ENCODE measurements around the gene ARSK. TPM values are rescaled to one million over a fixed set of nuclear protein-coding genes. Genes with fewer than 3 reads are reported as not detected.
"Not testable (repeated sequence)": the region's sequence is repeated elsewhere in the genome, so short reads cannot be mapped to it uniquely, and the experiment has no call there.

Gene ARSK
- total and polyA plus RNA-seq, 9 donors: 4.4 to 8.1 (median 5.6) TPM

DNA sequence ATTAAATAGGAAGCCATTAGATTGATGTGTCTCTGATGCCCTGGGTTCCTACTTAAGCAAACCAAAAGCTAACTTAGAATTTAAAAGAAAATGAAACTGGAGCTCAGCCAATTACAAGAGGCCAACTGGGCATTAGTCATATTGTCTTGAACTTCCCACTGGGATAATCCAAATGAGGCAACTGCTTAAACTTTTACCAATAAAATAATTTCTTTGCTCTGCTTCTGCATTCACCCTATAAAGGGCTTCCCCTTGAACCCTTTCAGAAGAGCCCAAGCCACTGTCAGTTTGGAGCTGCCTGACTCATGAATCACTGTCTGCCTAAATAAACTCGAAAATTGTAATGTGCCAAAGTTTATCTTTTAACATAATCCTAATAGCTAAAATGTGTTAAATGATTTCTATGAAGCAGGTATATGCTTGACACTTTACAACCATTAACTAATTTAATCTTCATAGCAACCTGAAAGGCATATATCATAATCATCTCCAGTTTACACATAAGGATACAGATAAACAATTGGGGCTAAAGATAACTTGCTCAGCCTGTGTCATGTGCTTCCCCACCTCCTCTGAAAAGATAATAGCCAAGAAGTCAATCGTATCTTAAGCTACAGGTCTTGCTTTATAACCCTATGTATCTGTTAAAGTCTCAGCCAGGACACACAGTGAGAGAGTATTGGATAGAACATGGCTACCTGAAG lies 76.5 kb downstream of the ARSK start:
- Histone ChIP-seq H3K4me3 (no peak overlapping the region), H3K27ac (no peak overlapping the region), H3K27me3 (no peaks in the 10 kb centered on the region), H3K36me3 (no peaks in the 10 kb centered on the region), H3K4me1 (ENCODE audit: insufficient read depth) (no peaks in the 10 kb centered on the region), H3K9me3 (no peaks in the 10 kb centered on the region)
- no peak for TF ChIP-seq POLR2A (IDR thresholded peaks at IDR 0.05)
- no peak for TF ChIP-seq CTCF (IDR thresholded peaks at IDR 0.05)
- TF ChIP-seq EP300 (IDR thresholded peaks at IDR 0.05): no peak
- intact Hi-C loops (cut with DNase I): no loop called here
- no peak for DNase-seq
- 62 to 67% (median 65%) methylated on average over 2 of the region's 2 CpGs for WGBS, 3 donors

DNA sequence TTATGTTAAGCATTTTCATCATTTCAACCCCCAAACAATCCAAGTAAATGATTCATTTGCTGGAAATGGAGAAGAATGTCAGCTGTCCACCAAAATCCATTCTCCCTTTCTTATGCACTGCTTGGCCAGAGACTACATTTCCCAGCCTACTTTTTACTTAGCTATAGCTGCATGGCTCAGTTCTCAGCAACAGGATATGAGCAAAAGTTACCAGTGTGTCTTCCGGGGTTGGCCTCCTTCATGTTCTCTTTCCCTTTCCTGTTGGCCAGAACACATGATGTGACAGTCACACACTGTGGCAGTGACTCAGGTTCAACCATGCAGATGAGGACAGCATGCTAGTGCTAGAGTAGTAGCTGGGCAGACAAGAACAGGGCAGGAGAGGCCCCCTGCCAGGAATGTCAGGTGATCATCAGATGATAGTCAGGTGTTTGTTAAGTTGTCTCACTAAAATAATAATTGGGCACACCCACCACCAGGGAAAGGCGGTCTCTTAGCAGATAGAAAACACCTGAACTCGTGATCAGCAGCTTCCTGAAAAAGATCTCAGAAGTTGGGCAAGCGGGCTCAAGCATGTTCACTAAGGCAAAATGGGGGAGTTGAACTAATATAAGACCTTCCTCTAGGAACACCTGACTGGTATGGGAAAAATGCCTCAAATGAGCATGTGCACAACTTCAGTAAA lies 77.2 kb downstream of the ARSK start:
- H3K4me3 ChIP-seq: no peak overlapping the region
- H3K4me1 ChIP-seq (ENCODE audit: insufficient read depth): no peaks in the 10 kb centered on the region
- intact Hi-C loops (cut with DNase I): no loop called here
- H3K9me3 ChIP-seq: no peaks in the 10 kb centered on the region
- TF ChIP-seq EP300 (IDR thresholded peaks at IDR 0.05): no peak
- no peak for TF ChIP-seq CTCF (IDR thresholded peaks at IDR 0.05)
- no peak for TF ChIP-seq POLR2A (IDR thresholded peaks at IDR 0.05)
- no peak for DNase-seq
- H3K27me3 ChIP-seq: no peaks in the 10 kb centered on the region
- H3K27ac ChIP-seq: no peak overlapping the region
- H3K36me3 ChIP-seq: no peaks in the 10 kb centered on the region
- WGBS, 3 donors: 85 to 91% (median 87%) methylated on average over 4 of the region's 4 CpGs

DNA sequence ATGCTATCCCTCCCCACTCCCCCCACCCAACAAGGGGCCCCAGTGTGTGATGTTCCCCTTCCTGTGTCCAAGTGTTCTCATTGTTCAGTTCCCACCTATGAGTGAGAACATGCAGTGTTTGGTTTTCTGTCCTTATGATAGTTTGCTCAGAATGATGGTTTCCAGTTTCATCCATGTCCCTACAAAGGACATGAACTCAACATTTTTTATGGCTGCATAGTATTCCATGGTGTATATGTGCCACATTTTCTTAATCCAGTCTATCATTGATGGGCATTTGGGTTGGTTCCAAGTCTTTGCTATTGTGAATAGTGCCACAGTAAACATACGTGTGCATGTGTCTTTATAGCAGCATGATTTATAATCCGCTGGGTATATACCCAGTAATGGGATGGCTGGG lies 78.0 kb downstream of the ARSK start:
- H3K4me3 ChIP-seq; H3K9me3 ChIP-seq; DNase-seq; H3K27me3 ChIP-seq; H3K4me1 ChIP-seq (ENCODE audit: insufficient read depth); intact Hi-C loops (cut with DNase I); H3K36me3 ChIP-seq; H3K27ac ChIP-seq: not testable (repeated sequence)
- 91 to 98% (median 98%) methylated on average over 2 of the region's 2 CpGs for WGBS, 3 donors

GRCh38 chr5:95633671-95634070 lies 78.8 kb downstream of the ARSK start:
- TF ChIP-seq POLR2A (IDR thresholded peaks at IDR 0.05) (no peak), EP300 (IDR thresholded peaks at IDR 0.05) (no peak)
- Histone ChIP-seq H3K4me1 (ENCODE audit: insufficient read depth) (no peaks in the 10 kb centered on the region), H3K27ac (no peak overlapping the region), H3K36me3 (no peaks in the 10 kb centered on the region), H3K9me3 (no peaks in the 10 kb centered on the region), H3K27me3 (no peaks in the 10 kb centered on the region), H3K4me3 (no peak overlapping the region)
- no peak for DNase-seq
- intact Hi-C loops (cut with DNase I): no loop called here
- WGBS, 3 donors: 95 to 98% (median 96%) methylated on average over 3 of the region's 3 CpGs

DNA sequence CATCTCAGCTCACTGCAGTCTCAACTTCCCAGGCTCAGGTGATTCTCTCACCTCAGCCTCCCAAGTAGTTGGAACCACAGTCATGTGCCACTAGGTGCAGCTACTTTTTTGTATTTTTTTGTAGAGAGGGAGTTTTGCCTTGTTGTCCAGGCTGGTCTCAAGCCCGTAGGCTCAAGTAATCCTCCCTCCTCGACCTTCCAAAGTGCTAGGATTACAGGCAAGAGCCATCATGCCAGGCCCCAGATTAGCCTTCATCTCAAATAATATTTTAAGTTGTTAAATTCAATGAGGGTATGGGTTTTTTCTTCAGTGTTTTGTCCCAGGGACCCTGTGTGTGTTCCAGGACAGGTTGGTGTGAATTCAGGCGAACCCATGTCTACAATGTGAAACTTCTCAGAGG lies 79.2 kb downstream of the ARSK start:
- TF ChIP-seq EP300 (IDR thresholded peaks at IDR 0.05) (no peak), POLR2A (IDR thresholded peaks at IDR 0.05) (no peak), CTCF (IDR thresholded peaks at IDR 0.05) (no peak)
- Histone ChIP-seq H3K9me3 (no peaks in the 10 kb centered on the region), H3K4me1 (ENCODE audit: insufficient read depth) (no peaks in the 10 kb centered on the region), H3K27ac (no peak overlapping the region), H3K36me3 (no peaks in the 10 kb centered on the region), H3K4me3 (no peak overlapping the region), H3K27me3 (no peaks in the 10 kb centered on the region)
- intact Hi-C loops (cut with DNase I): no loop called here
- no peak for DNase-seq
- WGBS, 3 donors: 88 to 92% (median 90%) methylated on average over 3 of the region's 3 CpGs
